Jurkat, Clone E6-1 (cell line): ENCODE results near the gene FNDC11.
"Not testable (repeated sequence)": the region's sequence is repeated elsewhere in the genome, so short reads cannot be mapped to it uniquely, and the experiment has no call there.

ENCODE experiments used
- DNase-seq: peaks from one replicate; pipeline ENCODE4 v3.0.0-alpha.2; 2011; ENCODE audit warnings: low read depth, low spot score
- H3K4me3 ChIP-seq: 2 replicates; pipeline ENCODE4 v1.5.1; 2011; ENCODE audit warnings: mild to moderate bottlenecking, low read length, control low read depth, moderate library complexity

Gene FNDC11

GRCh38 chr20:63548542-63548941 is 5.4 kb upstream of the FNDC11 start:
- no peak overlapping the region for H3K4me3 ChIP-seq
- no peak for DNase-seq

GRCh38 chr20:63549019-63549418 is 4.9 kb upstream of the FNDC11 start:
- H3K4me3 ChIP-seq: no peak overlapping the region
- no peak for DNase-seq

GRCh38 chr20:63549679-63550282 is 4.2 kb upstream of the FNDC11 start:
- DNase-seq: no peak
- H3K4me3 ChIP-seq: no peak overlapping the region

GRCh38 chr20:63551068-63551467 is 2.9 kb upstream of the FNDC11 start:
- no peak overlapping the region for H3K4me3 ChIP-seq
- no peak for DNase-seq

- H3K4me3 ChIP-seq: peak overlapping the region; percentile 37
- peak; percentile 92 for DNase-seq
These were observed 1.3 kb upstream of the FNDC11 start for GRCh38 chr20:63552481-63553249.

GRCh38 chr20:63553251-63553932 is 567 bp upstream of the FNDC11 start:
- H3K4me3 ChIP-seq: peak overlapping the region; percentile 37
- peak; percentile 74 for DNase-seq

- no peak for DNase-seq
- H3K4me3 ChIP-seq: no peak overlapping the region
These were observed 661 bp downstream of the FNDC11 start for GRCh38 chr20:63554361-63555278.

- H3K4me3 ChIP-seq: no peak overlapping the region
These were observed 1.9 kb downstream of the FNDC11 start for GRCh38 chr20:63555661-63556381.

GRCh38 chr20:63556873-63557478 is 3.0 kb downstream of the FNDC11 start:
- no peak for DNase-seq
- no peak overlapping the region for H3K4me3 ChIP-seq

More at GRCh38 chr20:63555661-63556381, 1.9 kb downstream of the FNDC11 start:
- no peak for DNase-seq

GRCh38 chr20:63557481-63557891 is 3.5 kb downstream of the FNDC11 start:
- no peak for DNase-seq
- H3K4me3 ChIP-seq: no peak overlapping the region

GRCh38 chr20:63558804-63559484 is 5.0 kb downstream of the FNDC11 start:
- H3K4me3 ChIP-seq: no peak overlapping the region
- DNase-seq: no peak

- not testable (repeated sequence) for DNase-seq, H3K4me3 ChIP-seq
These were observed 5.8 kb downstream of the FNDC11 start for GRCh38 chr20:63559485-63560332.

GRCh38 chr20:63560333-63560805 is 6.4 kb downstream of the FNDC11 start:
- DNase-seq: no peak
- H3K4me3 ChIP-seq: no peak overlapping the region

- no peak for DNase-seq
- no peak overlapping the region for H3K4me3 ChIP-seq
These were observed 7.1 kb downstream of the FNDC11 start for GRCh38 chr20:63560856-63561609.

- DNase-seq: no peak
These were observed 7.9 kb downstream of the FNDC11 start for GRCh38 chr20:63561624-63562396.

More at GRCh38 chr20:63561624-63562396, 7.9 kb downstream of the FNDC11 start:
- H3K4me3 ChIP-seq: no peak overlapping the region
